KG1 (cell line): ENCODE data around the gene VIPR2.
"Not testable (repeated sequence)": the region's sequence is repeated elsewhere in the genome, so short reads cannot be mapped to it uniquely, and the experiment has no call there.

Experiments used
- DNase-seq: peaks from one replicate; lab custom pipeline; 2025; lab: John Stamatoyannopoulos, UW

The VIPR2 gene

GRCh38 chr7:159144758-159145489 is at the start of gene VIPR2:
TSS of gene VIPR2 (minus strand) at chr7:159144867. CDS start at chr7:159144771, 96 bp downstream.
- no peak for DNase-seq

- DNase-seq, result no peak
Observed at GRCh38 chr7:159193543-159194090, 49.0 kb upstream of the VIPR2 start.

GRCh38 chr7:159192725-159193453 is 48.2 kb upstream of the VIPR2 start:
- DNase-seq, result no peak

- no peak for DNase-seq
Observed at GRCh38 chr7:159192013-159192412, 47.3 kb upstream of the VIPR2 start.

GRCh38 chr7:159191236-159191635 is 46.6 kb upstream of the VIPR2 start:
- DNase-seq, result no peak

GRCh38 chr7:159188011-159188410 is 43.3 kb upstream of the VIPR2 start:
- no peak for DNase-seq

GRCh38 chr7:159179241-159179640 is 34.6 kb upstream of the VIPR2 start:
- DNase-seq, result no peak

- no peak for DNase-seq
Observed at GRCh38 chr7:159177284-159177953, 32.8 kb upstream of the VIPR2 start.

- no peak for DNase-seq
Observed at GRCh38 chr7:159175792-159176191, 31.1 kb upstream of the VIPR2 start.

GRCh38 chr7:159175100-159175499 is 30.4 kb upstream of the VIPR2 start:
- not testable (repeated sequence) for DNase-seq

GRCh38 chr7:159172400-159172799 is 27.7 kb upstream of the VIPR2 start:
- DNase-seq, result no peak

GRCh38 chr7:159169391-159169790 is 24.7 kb upstream of the VIPR2 start:
- DNase-seq, result no peak

GRCh38 chr7:159167139-159167538 is 22.5 kb upstream of the VIPR2 start:
- no peak for DNase-seq

- no peak for DNase-seq
Observed at GRCh38 chr7:159166530-159166929, 21.9 kb upstream of the VIPR2 start.

GRCh38 chr7:159165352-159165751 is 20.7 kb upstream of the VIPR2 start:
- no peak for DNase-seq

GRCh38 chr7:159163703-159164301 is 19.1 kb upstream of the VIPR2 start:
- not testable (repeated sequence) for DNase-seq

- DNase-seq, result not testable (repeated sequence)
Observed at GRCh38 chr7:159162050-159162626, 17.5 kb upstream of the VIPR2 start.

GRCh38 chr7:159160450-159160849 is 15.8 kb upstream of the VIPR2 start:
- no peak for DNase-seq

GRCh38 chr7:159159731-159160130 is 15.1 kb upstream of the VIPR2 start:
- DNase-seq, result no peak

GRCh38 chr7:159158888-159159405 is 14.3 kb upstream of the VIPR2 start:
- DNase-seq, result no peak

GRCh38 chr7:159158125-159158887 is 13.6 kb upstream of the VIPR2 start:
- no peak for DNase-seq
